ENCODE results near the gene TAB2.

TAB2 gene

DNA sequence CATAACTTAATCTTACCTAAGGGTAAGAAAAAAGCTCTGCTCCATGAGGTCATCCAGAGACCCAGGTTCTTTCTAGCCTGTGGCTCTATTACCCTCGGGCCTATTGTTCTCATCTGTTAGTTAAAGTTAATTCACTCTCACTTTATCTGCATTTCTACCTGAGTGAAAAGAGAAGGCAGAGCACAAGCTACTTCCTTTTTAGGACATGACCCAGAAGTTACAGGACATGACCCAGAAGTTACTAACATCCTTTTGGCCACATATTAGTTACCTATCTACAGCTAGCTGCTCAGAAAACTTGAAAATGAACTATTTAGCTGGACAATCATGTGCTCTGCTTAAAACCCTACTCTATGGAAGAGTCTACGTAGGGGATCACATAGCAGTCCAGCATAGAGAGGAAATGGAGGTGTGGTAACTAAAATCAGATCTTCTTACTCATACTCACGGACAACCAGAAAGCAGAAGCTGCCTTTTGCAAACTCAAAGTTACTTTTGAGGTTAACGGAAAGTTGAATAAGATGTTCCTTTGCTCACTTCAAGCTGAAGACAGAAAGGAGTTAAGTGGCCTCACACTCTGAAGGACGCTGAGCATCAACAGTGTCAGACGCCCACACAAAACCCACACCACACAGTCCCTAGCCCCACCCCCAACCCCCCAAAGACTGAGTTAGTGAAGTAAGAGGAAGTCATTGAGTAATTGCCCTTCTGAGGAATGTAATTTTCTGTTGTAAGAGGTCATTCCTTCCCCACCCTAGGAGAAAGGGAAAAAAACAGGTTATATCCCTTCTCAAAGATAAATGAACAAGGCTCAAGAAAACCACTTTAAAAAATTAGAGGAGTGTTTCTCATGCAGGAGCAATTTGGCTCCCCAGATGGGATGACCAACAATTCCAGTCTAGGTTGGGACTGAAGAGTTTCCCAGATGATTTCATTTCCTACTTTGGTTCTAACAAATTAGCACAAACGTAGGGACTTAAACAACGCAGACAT is 45.9 kb upstream of the TAB2 start:
- no peak for TF ChIP-seq REST (IDR thresholded peaks at IDR 0.05; ENCODE audit: low read depth)

- TF ChIP-seq YY1 (IDR thresholded peaks at IDR 0.05; ENCODE audit: low read depth) (no peak), RAD21 (IDR thresholded peaks at IDR 0.05; ENCODE audit: low read depth) (no peak), EP300 (IDR thresholded peaks at IDR 0.05; ENCODE audit: borderline replicate concordance) (no peak), TAF1 (IDR thresholded peaks at IDR 0.05; ENCODE audit: low read depth) (no peak), USF1 (IDR thresholded peaks at IDR 0.05) (no peak), REST (IDR thresholded peaks at IDR 0.05; ENCODE audit: low read depth) (no peak)
Measured at GRCh38 chr6:149273318-149273717, 44.2 kb upstream of the TAB2 start.

- TF ChIP-seq RAD21 (IDR thresholded peaks at IDR 0.05; ENCODE audit: low read depth) = no peak
- no peak for TF ChIP-seq TCF12 (IDR thresholded peaks at IDR 0.05; ENCODE audit: low read depth)
- no peak for TF ChIP-seq TEAD4 (IDR thresholded peaks at IDR 0.05)
- TF ChIP-seq CEBPB (IDR thresholded peaks at IDR 0.05) = no peak
- no peak for TF ChIP-seq EGR1 (IDR thresholded peaks at IDR 0.05)
- TF ChIP-seq FOXM1 (IDR thresholded peaks at IDR 0.05; ENCODE audit: borderline replicate concordance, low read depth) = no peak
- no peak for TF ChIP-seq ZBTB7A (IDR thresholded peaks at IDR 0.05; ENCODE audit: low read depth)
- no peak for TF ChIP-seq NFIC (IDR thresholded peaks at IDR 0.05)
- no peak for TF ChIP-seq TAF1 (IDR thresholded peaks at IDR 0.05; ENCODE audit: low read depth)
Measured at GRCh38 chr6:149275621-149276020, 41.9 kb upstream of the TAB2 start.

DNA sequence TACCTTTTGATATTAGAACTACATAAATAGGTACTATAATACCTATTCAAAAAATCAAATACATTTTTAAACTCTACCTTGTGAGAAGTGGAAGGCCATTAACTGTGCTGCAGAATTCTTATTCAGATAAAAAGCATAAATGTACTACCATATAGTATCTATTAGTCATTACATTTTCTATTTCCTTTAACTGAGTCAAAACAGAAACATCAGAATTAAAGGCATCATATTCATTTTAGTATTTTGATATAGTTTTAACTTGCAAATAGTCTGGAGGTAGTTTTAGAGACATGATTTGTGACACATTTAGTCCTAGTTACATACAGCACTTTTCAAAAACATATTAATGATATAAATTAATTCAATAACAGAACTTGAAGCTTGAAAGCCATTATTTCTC is 39.9 kb upstream of the TAB2 start:
- TF ChIP-seq CREB1 (IDR thresholded peaks at IDR 0.05; ENCODE audit: low read depth) (no peak), FOXM1 (IDR thresholded peaks at IDR 0.05; ENCODE audit: borderline replicate concordance, low read depth) (no peak), EP300 (IDR thresholded peaks at IDR 0.05; ENCODE audit: borderline replicate concordance) (no peak), TCF12 (IDR thresholded peaks at IDR 0.05; ENCODE audit: low read depth) (no peak), REST (IDR thresholded peaks at IDR 0.05; ENCODE audit: low read depth) (no peak), EGR1 (IDR thresholded peaks at IDR 0.05) (no peak), YY1 (IDR thresholded peaks at IDR 0.05; ENCODE audit: low read depth) (no peak)

GRCh38 chr6:149278997-149279396 is 38.5 kb upstream of the TAB2 start:
- TF ChIP-seq EP300 (IDR thresholded peaks at IDR 0.05; ENCODE audit: borderline replicate concordance) = no peak
- TF ChIP-seq TEAD4 (IDR thresholded peaks at IDR 0.05) = no peak
- no peak for TF ChIP-seq RAD21 (IDR thresholded peaks at IDR 0.05; ENCODE audit: low read depth)
- TF ChIP-seq ZBTB7A (IDR thresholded peaks at IDR 0.05; ENCODE audit: low read depth) = no peak
- TF ChIP-seq FOXM1 (IDR thresholded peaks at IDR 0.05; ENCODE audit: borderline replicate concordance, low read depth) = no peak
- TF ChIP-seq USF1 (IDR thresholded peaks at IDR 0.05) = no peak
- no peak for TF ChIP-seq EGR1 (IDR thresholded peaks at IDR 0.05)
- TF ChIP-seq REST (IDR thresholded peaks at IDR 0.05; ENCODE audit: low read depth) = no peak
- no peak for TF ChIP-seq CREB1 (IDR thresholded peaks at IDR 0.05; ENCODE audit: low read depth)
- no peak for TF ChIP-seq TAF1 (IDR thresholded peaks at IDR 0.05; ENCODE audit: low read depth)
- no peak for TF ChIP-seq TCF12 (IDR thresholded peaks at IDR 0.05; ENCODE audit: low read depth)
- TF ChIP-seq CEBPB (IDR thresholded peaks at IDR 0.05) = no peak
- TF ChIP-seq MAX (IDR thresholded peaks at IDR 0.05) = no peak
- no peak for TF ChIP-seq NFIC (IDR thresholded peaks at IDR 0.05)
- TF ChIP-seq YY1 (IDR thresholded peaks at IDR 0.05; ENCODE audit: low read depth) = no peak

Data from Ishikawa (cell line).